ENCODE results near the gene KRT33B.

GRCh38 chr17:41324180-41325075 lies 45.2 kb downstream of the KRT33B start:
- TF ChIP-seq CTCF (IDR thresholded peaks at IDR 0.05; ENCODE audit: poor library complexity) (peak; percentile 37), EZH2 (IDR thresholded peaks at IDR 0.05; ENCODE audit: borderline replicate concordance) (no peak)

Measured in hepatocyte (in vitro differentiated cells).